ENCODE measurements around the gene MYBPH. TPM values are rescaled to one million over a fixed set of nuclear protein-coding genes. Genes with fewer than 3 reads are reported as not detected.

The MYBPH gene
- total RNA-seq, 2 experiments from 2014 or later: not detected

GRCh38 chr1:203158960-203159665 is 16.5 kb downstream of the MYBPH start:
- BruUV-seq (replicated peaks): no TSS peak
- Histone ChIP-seq H3K4me3 (ENCODE audit: low read depth, low read length, poor library complexity, severe bottlenecking) (no peak overlapping the region), H3K9me3 (ENCODE audit: low read length) (no peaks in the 10 kb centered on the region), H3K36me3 (ENCODE audit: insufficient read depth, low read length) (no peaks in the 10 kb centered on the region), H3K27ac (ENCODE audit: low read depth, low read length, poor library complexity, severe bottlenecking) (no peak overlapping the region), H3K9me2 (ENCODE audit: insufficient read depth, low read length) (no peaks in the 10 kb centered on the region), H3K79me2 (ENCODE audit: insufficient read depth, low read depth, low read length) (no peaks in the 10 kb centered on the region), H4K20me1 (ENCODE audit: insufficient read depth, low read length) (no peaks in the 10 kb centered on the region; the same call in 1 of the 2 replicates), H3K4me2 (ENCODE audit: low read length) (no peak overlapping the region), H3K4me1 (ENCODE audit: insufficient read depth, low read length, poor library complexity, severe bottlenecking) (no peaks in the 10 kb centered on the region), H2AFZ (ENCODE audit: low read length) (no peak overlapping the region)
- DNase-seq (ENCODE audit: low spot score): no peak
- CTCF ChIA-PET (ENCODE audit: unreplicated experiment): no interaction called here
- POLR2A ChIA-PET: no interaction called here
- TF ChIP-seq EZH2phosphoT487 (IDR thresholded peaks at IDR 0.05; ENCODE audit: borderline replicate concordance, low read depth, low read length) (no peak), CTCF (conservative IDR thresholded peaks at IDR 0.05; ENCODE audit: low read length) (no peak)
- intact Hi-C loops (cut with micrococcal nuclease; ENCODE audit: unreplicated experiment): no loop called here

GRCh38 chr1:203158423-203158822 is 17.2 kb downstream of the MYBPH start:
- H3K36me3 ChIP-seq (ENCODE audit: insufficient read depth, low read length): no peaks in the 10 kb centered on the region
- H3K9me2 ChIP-seq (ENCODE audit: insufficient read depth, low read length): no peaks in the 10 kb centered on the region
- no peak overlapping the region for H3K27ac ChIP-seq (ENCODE audit: low read depth, low read length, poor library complexity, severe bottlenecking)
- TF ChIP-seq EZH2phosphoT487 (IDR thresholded peaks at IDR 0.05; ENCODE audit: borderline replicate concordance, low read depth, low read length): no peak
- no peak for TF ChIP-seq CTCF (conservative IDR thresholded peaks at IDR 0.05; ENCODE audit: low read length)
- no TSS peak for BruUV-seq (replicated peaks)
- no peak overlapping the region for H2AFZ ChIP-seq (ENCODE audit: low read length)
- ChIA-PET POLR2A (no interaction called here), CTCF (ENCODE audit: unreplicated experiment) (no interaction called here)
- no peak for DNase-seq (ENCODE audit: low spot score)
- H3K4me2 ChIP-seq (ENCODE audit: low read length): no peak overlapping the region
- no peaks in the 10 kb centered on the region for H3K79me2 ChIP-seq (ENCODE audit: insufficient read depth, low read depth, low read length)
- no peaks in the 10 kb centered on the region for H3K9me3 ChIP-seq (ENCODE audit: low read length)
- intact Hi-C loops (cut with micrococcal nuclease; ENCODE audit: unreplicated experiment): no loop called here
- H3K4me1 ChIP-seq (ENCODE audit: insufficient read depth, low read length, poor library complexity, severe bottlenecking): no peaks in the 10 kb centered on the region
- H3K4me3 ChIP-seq (ENCODE audit: low read depth, low read length, poor library complexity, severe bottlenecking): no peak overlapping the region
- H4K20me1 ChIP-seq (ENCODE audit: insufficient read depth, low read length): no peaks in the 10 kb centered on the region; the same call in 1 of the 2 replicates

GRCh38 chr1:203156280-203156679 is 19.3 kb downstream of the MYBPH start:
- ChIA-PET CTCF (ENCODE audit: unreplicated experiment) (no interaction called here), POLR2A (no interaction called here)
- no peak overlapping the region for H3K4me2 ChIP-seq (ENCODE audit: low read length)
- no peaks in the 10 kb centered on the region for H4K20me1 ChIP-seq (ENCODE audit: insufficient read depth, low read length)
- no TSS peak for BruUV-seq (replicated peaks)
- H3K27ac ChIP-seq (ENCODE audit: low read depth, low read length, poor library complexity, severe bottlenecking): no peak overlapping the region
- no peak for DNase-seq (ENCODE audit: low spot score)
- no peaks in the 10 kb centered on the region for H3K79me2 ChIP-seq (ENCODE audit: insufficient read depth, low read depth, low read length)
- intact Hi-C loops (cut with micrococcal nuclease; ENCODE audit: unreplicated experiment): no loop called here
- no peaks in the 10 kb centered on the region for H3K4me1 ChIP-seq (ENCODE audit: insufficient read depth, low read length, poor library complexity, severe bottlenecking)
- H3K9me2 ChIP-seq (ENCODE audit: insufficient read depth, low read length): no peaks in the 10 kb centered on the region
- H2AFZ ChIP-seq (ENCODE audit: low read length): no peak overlapping the region
- H3K36me3 ChIP-seq (ENCODE audit: insufficient read depth, low read length): no peaks in the 10 kb centered on the region
- TF ChIP-seq CTCF (conservative IDR thresholded peaks at IDR 0.05; ENCODE audit: low read length) (no peak), EZH2phosphoT487 (IDR thresholded peaks at IDR 0.05; ENCODE audit: borderline replicate concordance, low read depth, low read length) (no peak)
- no peaks in the 10 kb centered on the region for H3K9me3 ChIP-seq (ENCODE audit: low read length)
- H3K4me3 ChIP-seq (ENCODE audit: low read depth, low read length, poor library complexity, severe bottlenecking): no peak overlapping the region
